ENCODE results near the gene KLF5. TPM values are rescaled to one million over a fixed set of nuclear protein-coding genes. Genes with fewer than 3 reads are reported as not detected.

KLF5 gene
- total and polyA plus RNA-seq, 10 of the 15 experiments (the other 5 are each of a cell fraction or from before 2014, with no cell fraction given), result 0.43 to 5.2 (median 1.0) TPM

DNA sequence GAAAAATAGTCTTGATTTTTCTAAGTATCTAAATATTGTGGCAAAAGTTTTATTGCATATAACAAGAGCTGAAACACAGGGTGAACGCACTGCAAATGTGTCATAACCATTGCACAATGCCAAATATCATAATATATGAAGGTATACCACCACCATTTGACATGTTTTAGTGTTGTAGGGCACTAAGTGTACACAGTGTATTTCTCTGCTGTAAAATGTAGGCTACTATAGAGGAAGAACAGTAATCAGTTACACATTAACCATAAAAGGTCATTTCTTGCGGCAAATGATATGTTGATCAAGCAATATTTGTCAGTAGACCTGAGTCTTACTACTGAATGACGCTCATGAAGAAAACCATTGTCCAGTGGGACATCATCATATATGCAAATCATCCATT lies 18.3 kb upstream of the KLF5 start:
- ChIA-PET CTCF (no interaction called here), RAD21 (ENCODE audit: unreplicated experiment) (no interaction called here)

More for the DNA sequence above, 18.3 kb upstream of the KLF5 start:
- H3K9ac ChIP-seq (ENCODE audit: control insufficient read depth, insufficient read depth, low read length), result no peak overlapping the region
- intact Hi-C loops (cut with micrococcal nuclease; ENCODE audit: unreplicated experiment) (no loop called here), in situ Hi-C loops (cut with MboI) (no loop called here)
- DNase-seq (ENCODE audit: low read depth, low spot score) (no peak), FAIRE-seq (no peak), ATAC-seq (no peak)
- no TSS peak for BruUV-seq (replicated peaks)
- H4K20me1 ChIP-seq (ENCODE audit: control insufficient read depth, insufficient read depth), result no peaks in the 10 kb centered on the region
- H3K27ac ChIP-seq (ENCODE audit: control insufficient read depth, insufficient read depth), result no peak overlapping the region
- no peaks in the 10 kb centered on the region for H3K4me1 ChIP-seq (ENCODE audit: control insufficient read depth, insufficient read depth, low read length)
- H3K36me3 ChIP-seq (ENCODE audit: control insufficient read depth in 2 of 2, insufficient read depth in 2 of 2, low read length in 1 of 2), result no peaks in the 10 kb centered on the region
- ChIA-PET POLR2A (no interaction called here), SMC1A (ENCODE audit: uncharacterized antibody, unreplicated experiment) (interaction anchor here (1.5 kb wide), 1 partner anchor 23 kb away, joined by 3 read pairs; no protein-coding TSS in a partner anchor)
- 65% methylated on average over 3 of the region's 3 CpGs for WGBS (ENCODE audit: insufficient coverage, insufficient replicate concordance, low lambda C conversion rate, missing lambda C conversion rate)
- H3K9me3 ChIP-seq (replicated peaks; ENCODE audit: control insufficient read depth, insufficient read depth, low read length), result no peaks in the 10 kb centered on the region
- no peak overlapping the region for H2AFZ ChIP-seq (ENCODE audit: control insufficient read depth, low read depth, low read length)
- no peak overlapping the region for H3K4me3 ChIP-seq
- H3K79me2 ChIP-seq (ENCODE audit: control insufficient read depth, insufficient read depth, low read length), result no peaks in the 10 kb centered on the region
- no peak overlapping the region for H3K4me2 ChIP-seq (ENCODE audit: control insufficient read depth, insufficient read depth)
- TF ChIP-seq, protein P1, sequence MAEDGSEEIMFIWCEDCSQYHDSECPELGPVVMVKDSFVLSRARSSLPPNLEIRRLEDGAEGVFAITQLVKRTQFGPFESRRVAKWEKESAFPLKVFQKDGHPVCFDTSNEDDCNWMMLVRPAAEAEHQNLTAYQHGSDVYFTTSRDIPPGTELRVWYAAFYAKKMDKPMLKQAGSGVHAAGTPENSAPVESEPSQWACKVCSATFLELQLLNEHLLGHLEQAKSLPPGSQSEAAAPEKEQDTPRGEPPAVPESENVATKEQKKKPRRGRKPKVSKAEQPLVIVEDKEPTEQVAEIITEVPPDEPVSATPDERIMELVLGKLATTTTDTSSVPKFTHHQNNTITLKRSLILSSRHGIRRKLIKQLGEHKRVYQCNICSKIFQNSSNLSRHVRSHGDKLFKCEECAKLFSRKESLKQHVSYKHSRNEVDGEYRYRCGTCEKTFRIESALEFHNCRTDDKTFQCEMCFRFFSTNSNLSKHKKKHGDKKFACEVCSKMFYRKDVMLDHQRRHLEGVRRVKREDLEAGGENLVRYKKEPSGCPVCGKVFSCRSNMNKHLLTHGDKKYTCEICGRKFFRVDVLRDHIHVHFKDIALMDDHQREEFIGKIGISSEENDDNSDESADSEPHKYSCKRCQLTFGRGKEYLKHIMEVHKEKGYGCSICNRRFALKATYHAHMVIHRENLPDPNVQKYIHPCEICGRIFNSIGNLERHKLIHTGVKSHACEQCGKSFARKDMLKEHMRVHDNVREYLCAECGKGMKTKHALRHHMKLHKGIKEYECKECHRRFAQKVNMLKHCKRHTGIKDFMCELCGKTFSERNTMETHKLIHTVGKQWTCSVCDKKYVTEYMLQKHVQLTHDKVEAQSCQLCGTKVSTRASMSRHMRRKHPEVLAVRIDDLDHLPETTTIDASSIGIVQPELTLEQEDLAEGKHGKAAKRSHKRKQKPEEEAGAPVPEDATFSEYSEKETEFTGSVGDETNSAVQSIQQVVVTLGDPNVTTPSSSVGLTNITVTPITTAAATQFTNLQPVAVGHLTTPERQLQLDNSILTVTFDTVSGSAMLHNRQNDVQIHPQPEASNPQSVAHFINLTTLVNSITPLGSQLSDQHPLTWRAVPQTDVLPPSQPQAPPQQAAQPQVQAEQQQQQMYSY (CRISPR knock-in tag; IDR thresholded peaks at IDR 0.05), result no peak
- TF ChIP-seq SMAD1 (IDR thresholded peaks at IDR 0.05; ENCODE audit: low read depth, partially characterized antibody), result no peak
- TF ChIP-seq TCF3 (IDR thresholded peaks at IDR 0.05; ENCODE audit: borderline replicate concordance, insufficient read depth, low read depth, low read length), result no peak
- no peak for TF ChIP-seq NFIC (IDR thresholded peaks at IDR 0.05; ENCODE audit: low read depth, low read length)
- TF ChIP-seq ASH2L (IDR thresholded peaks at IDR 0.05; ENCODE audit: borderline replicate concordance, low read depth), result no peak
- no peak for TF ChIP-seq ZNF274 (IDR thresholded peaks at IDR 0.05; ENCODE audit: insufficient read depth, insufficient read length)
- H3K27me3 ChIP-seq (replicated peaks in 1 of 2; ENCODE audit: control insufficient read depth in 2 of 2, insufficient read depth in 2 of 2, low read length in 1 of 2), result no peaks in the 10 kb centered on the region

Measured in GM12878 (cell line).